ENCODE measurements around the gene SPATA9.

- TF ChIP-seq CTCF (conservative IDR thresholded peaks at IDR 0.05; ENCODE audit: low read length): no peak
- TF ChIP-seq EZH2phosphoT487 (IDR thresholded peaks at IDR 0.05; ENCODE audit: borderline replicate concordance, low read depth, low read length): no peak
Measured at GRCh38 chr5:95731571-95732554, 49.1 kb upstream of the SPATA9 start.
